GM12878 (cell line): Measurements from ENCODE around the gene LTC4S. TPM values are rescaled to one million over a fixed set of nuclear protein-coding genes. Genes with fewer than 3 reads are reported as not detected.

Experiments
- ATAC-seq: fragments of 200-7000 bp; cut with Tn5 transposase; 3 replicates; pipeline ENCODE4 v1.9.1; 2020; ENCODE audit warnings: mild to moderate bottlenecking, moderate library complexity
- BruUV-seq: library from RNA; stranded (reverse); fragments of 400-500 nt; replicated peaks from 2 replicates; lab custom pipeline; 2021; lab: Mats Ljungman, UMichigan
- CTCF ChIA-PET: fragments of 300-600 bp; sonication (Branson Sonifier 250); formaldehyde crosslinking; extraction: SDS; loops from one replicate; lab custom pipeline; 2021; ENCODE audit warnings: inconsistent platforms; lab: Yijun Ruan, JAX
- POLR2A ChIA-PET: fragments of 350-600 bp; formaldehyde crosslinking; extraction: SDS; loops from one replicate; lab custom pipeline; 2021; ENCODE audit warnings: inconsistent platforms; lab: Charles Lee
- RAD21 ChIA-PET: fragments of 300-600 bp; sonication (Branson Sonifier 250); formaldehyde crosslinking; loops from one replicate; lab custom pipeline; 2023; ENCODE audit warnings: antibody characterized with exemption; ENCODE audit not compliant: unreplicated experiment; lab: Charles Lee
- SMC1A ChIA-PET: fragments of 300-600 bp; sonication (Branson Sonifier 250); formaldehyde crosslinking; loops from one replicate; lab custom pipeline; 2023; ENCODE audit not compliant: unreplicated experiment, uncharacterized antibody; lab: Charles Lee
- DNase-seq: peaks from one replicate; pipeline ENCODE4 v3.0.0-alpha.2; 2011; ENCODE audit warnings: low read depth, low spot score
- FAIRE-seq: peaks from 3 replicates; lab custom pipeline; 2011; peaks lifted over from hg19 to GRCh38; lab: Jason Lieb, UNC
- H2AFZ ChIP-seq: 2 replicates; pipeline ENCODE4 v1.6.0; 2011; ENCODE audit warnings: low read depth, low read length, control low read depth; ENCODE audit not compliant: control insufficient read depth
- H3K27ac ChIP-seq: 2 replicates; pipeline ENCODE4 v1.5.1; 2011; ENCODE audit warnings: control low read depth; ENCODE audit not compliant: control insufficient read depth, insufficient read depth
- H3K27me3 ChIP-seq, 2 experiments: replicated peaks in 1 of 2; 2 replicates each; pipeline versions ENCODE4 v1.6.0 to v1.6.1; 2011; ENCODE audit warnings: low read length in 1 of 2; ENCODE audit not compliant: control insufficient read depth in 2 of 2, insufficient read depth in 2 of 2
- H3K36me3 ChIP-seq, 2 experiments: 2 replicates each; pipeline ENCODE4 v1.5.1; 2011; ENCODE audit warnings: low read length in 1 of 2; ENCODE audit not compliant: control insufficient read depth in 2 of 2, insufficient read depth in 2 of 2
- H3K4me1 ChIP-seq: 2 replicates; pipeline ENCODE4 v1.6.1; 2011; ENCODE audit warnings: mild to moderate bottlenecking, low read length, moderate library complexity, mixed read lengths; ENCODE audit not compliant: control insufficient read depth, insufficient read depth
- H3K4me2 ChIP-seq: 2 replicates; pipeline ENCODE4 v1.6.0; 2011; ENCODE audit warnings: control low read depth; ENCODE audit not compliant: control insufficient read depth, insufficient read depth
- H3K4me3 ChIP-seq: fragments of 200-600 bp; sonication (generic); 2 replicates; pipeline ENCODE4 v1.5.1; 2016
- H3K79me2 ChIP-seq: 2 replicates; pipeline ENCODE4 v1.6.0; 2011; ENCODE audit warnings: low read length; ENCODE audit not compliant: control insufficient read depth, insufficient read depth
- H3K9ac ChIP-seq: 2 replicates; pipeline ENCODE4 v1.8.0; 2011; ENCODE audit warnings: low read length, control low read depth, mixed read lengths; ENCODE audit not compliant: control insufficient read depth, insufficient read depth
- H3K9me3 ChIP-seq: replicated peaks from 3 replicates; pipeline ENCODE4 v1.5.1; 2011; ENCODE audit warnings: mild to moderate bottlenecking, low read length; ENCODE audit not compliant: control insufficient read depth, insufficient read depth
- H4K20me1 ChIP-seq: 2 replicates; pipeline ENCODE4 v1.6.0; 2011; ENCODE audit not compliant: control insufficient read depth, insufficient read depth
- CBFB ChIP-seq: IDR thresholded peaks from 2 replicates; pipeline ENCODE4 v1.6.1; 2016; ENCODE audit warnings: antibody characterized with exemption, low read depth
- CHD2 ChIP-seq: IDR thresholded peaks from 2 replicates; pipeline ENCODE4 v1.6.1; 2011; ENCODE audit warnings: low read depth, low read length, improper control_type of control experiment, borderline replicate concordance
- EGR1 ChIP-seq, 2 experiments: IDR thresholded peaks; 1 replicate in 1 of 2; 2 replicates in 1 of 2; pipeline ENCODE4 v1.6.1; 2011 to 2012; ENCODE audit warnings: low read depth in 2 of 2, low read length in 2 of 2, borderline replicate concordance in 1 of 2, mild to moderate bottlenecking in 1 of 2, moderate library complexity in 1 of 2
- EZH2 ChIP-seq: IDR thresholded peaks from 2 replicates; pipeline ENCODE4 v1.6.1; 2012; ENCODE audit warnings: low read depth, mild to moderate bottlenecking, control low read depth, inconsistent platforms, low read length, borderline replicate concordance; ENCODE audit not compliant: control insufficient read depth
- IRF3 ChIP-seq: fragments of 450-650 bp; IDR thresholded peaks from 2 replicates; pipeline ENCODE4 v1.6.1; 2014; ENCODE audit warnings: mild to moderate bottlenecking
- MXI1 ChIP-seq: fragments of 150-350 bp; IDR thresholded peaks from 2 replicates; pipeline ENCODE4 v1.6.1; 2011; ENCODE audit warnings: low read depth, mild to moderate bottlenecking, inconsistent platforms, low read length, improper control_type of control experiment
- POLR2A ChIP-seq: IDR thresholded peaks from 2 replicates; pipeline ENCODE4 v1.6.1; 2011; ENCODE audit warnings: low read depth, mild to moderate bottlenecking, low read length
- ZBTB40 ChIP-seq: fragments of 450-650 bp; IDR thresholded peaks from 2 replicates; pipeline ENCODE4 v1.6.1; 2016; ENCODE audit warnings: mild to moderate bottlenecking, moderate library complexity, borderline replicate concordance
- ZNF592 ChIP-seq: fragments of 450-650 bp; IDR thresholded peaks from 2 replicates; pipeline ENCODE4 v1.6.1; 2017; ENCODE audit warnings: mild to moderate bottlenecking, moderate library complexity
- WGBS: methylation state at CpG from one replicate; pipeline ENCODE4 v1.1.6; 2016; ENCODE audit warnings: low lambda C conversion rate; ENCODE audit not compliant: insufficient replicate concordance, insufficient coverage; ENCODE audit errors: missing lambda C conversion rate; 5-methylcytosine and 5-hydroxymethylcytosine counted together
- in situ Hi-C: fragments of 300-500 bp; cut with MboI; formaldehyde crosslinking; loops from 9 replicates; pipeline ENCODE4 v1.14.3; 2018; ENCODE audit warnings: mixed read lengths
- intact Hi-C: fragments of 100-400 bp; cut with micrococcal nuclease; formaldehyde crosslinking; loops from one replicate; pipeline ENCODE4 v1.14.2; 2022; ENCODE audit not compliant: unreplicated experiment
- polyA plus RNA-seq, 11 experiments: library from polyadenylated mRNA; depleted of rRNA in 4 of 11; unstranded in 6 of 11; stranded (reverse) in 5 of 11; fragments of >200 nt; fragmentation: Nextera tagmentation in 4 of 11; fragmentation: Illumina TruSeq in 1 of 11; extraction: Ambion mirVana in 4 of 11; extraction: Trizol in 1 of 11; gene quantifications; 1 replicate in 1 of 11; 2 replicates in 10 of 11; pipeline versions ENCODE4 v1.2.1 to v1.2.3, GENCODE V29; 2011 to 2016; ENCODE audit warnings: inconsistent platforms in 2 of 11, missing spikeins in 2 of 11, low read depth in 1 of 11
- total RNA-seq, 4 experiments: library from RNA; depleted of rRNA in 3 of 4; stranded (reverse); fragments of >200 nt in 3 of 4; fragmentation: Illumina TruSeq in 1 of 4; extraction: Trizol in 1 of 4; gene quantifications; 2 replicates each; pipeline versions ENCODE4 v1.2.1 to v1.2.3, GENCODE V29; 2013 to 2021

The LTC4S gene
- total and polyA plus RNA-seq, 10 of the 15 experiments (the other 5 are each of a cell fraction or from before 2014, with no cell fraction given), result 0.78 to 3.6 (median 1.8) TPM; not detected in 5

- CTCF ChIA-PET, result interaction anchor here (1.8 kb wide), 1 partner anchor 16 kb away, joined by 5 read pairs; the partner anchor contains the start of gene SQSTM1
- POLR2A ChIA-PET, result interaction anchor here (0.9 to 1.4 kb wide), 2 partner anchors 17 to 49 kb away, joined by 3 to 4 read pairs; partner anchors contain the start of gene SQSTM1
- 39% methylated on average over 17 of the region's 18 CpGs for WGBS
- H3K27me3 ChIP-seq, result no peaks in the 10 kb centered on the region
- H2AFZ ChIP-seq, result no peak overlapping the region
- ATAC-seq (peak; percentile 7), FAIRE-seq (no peak), DNase-seq (no peak)
- H3K27ac ChIP-seq, result peak overlapping the region; percentile 19
- SMC1A ChIA-PET, result interaction anchor here (1.1 kb wide), 1 partner anchor 54 kb away, joined by 3 read pairs; the partner anchor contains the start of gene MRNIP
- peaks cover 16% of the 10 kb centered on the region for H3K4me1 ChIP-seq
- peaks cover 31% of the 10 kb centered on the region for H3K79me2 ChIP-seq
- peak overlapping the region; percentile 80; the same call in 1 of the 2 replicates for H3K4me3 ChIP-seq
- intact Hi-C loops (loop anchor here (2.0 kb wide), 1 partner anchor 55 kb away; the partner anchor contains the start of gene MRNIP), in situ Hi-C loops (loop anchor here (5.0 to 25.0 kb wide), 2 partner anchors 108 to 1008 kb away; partner anchors contain the start of gene MGAT1)
- peak overlapping the region; percentile 77 for H3K4me2 ChIP-seq
- no peak overlapping the region for H3K9ac ChIP-seq
- BruUV-seq, result no TSS peak
- H3K9me3 ChIP-seq, result no peaks in the 10 kb centered on the region
- no peaks in the 10 kb centered on the region for H4K20me1 ChIP-seq
- H3K36me3 ChIP-seq, result peaks cover 0 to 5% of the 10 kb centered on the region in 2 experiments; a peak in 2 of 4 replicates
- RAD21 ChIA-PET, result interaction anchor here (1.0 kb wide), 1 partner anchor 14 kb away, joined by 4 read pairs; no protein-coding TSS in a partner anchor
- TF ChIP-seq CBFB, result no peak
- TF ChIP-seq ZBTB40, result no peak
- TF ChIP-seq MXI1, result no peak
- TF ChIP-seq EGR1 (IDR thresholded peaks at IDR 0.05; ENCODE audit: borderline replicate concordance in 1 of 2, low read depth in 2 of 2, low read length in 2 of 2), result peak in 1 of 2 experiments; percentile 70; a peak in 1 of 3 replicates
- no peak for TF ChIP-seq EZH2
- TF ChIP-seq IRF3, result no peak
- TF ChIP-seq POLR2A, result peak; percentile 51; the same call in 1 of the 2 replicates
- no peak for TF ChIP-seq CHD2
- no peak for TF ChIP-seq ZNF592
Measured at GRCh38 chr5:179803651-179804554, 10.1 kb downstream of the LTC4S start.
